ENCODE results near the gene CLNK. TPM values are rescaled to one million over a fixed set of nuclear protein-coding genes. Genes with fewer than 3 reads are reported as not detected.
A peak's percentile ranks its signal among the peaks of the same experiment; 100 is the strongest.

The CLNK gene
- total RNA-seq, 1 donor from 2014 or later = 2.4 TPM

DNA sequence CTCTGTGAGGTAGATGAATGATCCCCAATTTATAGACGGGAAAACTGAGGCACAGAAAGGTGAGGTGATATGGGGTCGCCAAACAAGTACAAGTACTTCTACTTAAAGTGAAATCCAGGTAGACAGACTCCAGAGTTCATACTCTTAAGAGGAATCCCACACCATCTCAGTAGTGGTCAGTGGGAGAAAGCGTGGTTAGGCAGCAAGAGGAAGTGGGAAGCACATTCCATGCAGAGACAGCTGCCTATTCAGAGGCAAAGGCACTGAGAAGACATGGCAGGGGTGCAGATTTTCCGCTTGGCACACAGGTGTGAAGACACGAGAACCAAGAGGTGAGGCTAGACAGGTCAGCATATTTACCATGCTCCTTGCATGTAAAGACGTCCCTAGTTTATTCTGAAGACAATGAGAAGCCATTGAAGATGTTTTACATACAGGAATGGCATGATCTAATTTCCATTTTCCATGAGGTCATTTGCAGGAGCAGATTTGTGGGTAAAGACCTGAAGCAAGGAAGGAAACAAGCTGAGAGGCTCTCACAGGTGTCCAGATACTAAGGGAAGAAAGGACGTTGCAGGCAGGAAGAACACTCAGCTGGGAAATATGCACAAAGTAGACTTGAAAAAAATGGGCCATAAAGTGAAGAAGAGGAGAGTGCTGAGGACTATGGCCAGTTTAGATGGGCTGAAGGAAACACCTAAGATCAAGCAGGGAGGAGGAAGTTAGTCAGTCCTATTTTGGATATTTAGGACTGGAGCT lies 17.3 kb upstream of the CLNK start:
- no peak for DNase-seq (ENCODE audit: low spot score)

DNA sequence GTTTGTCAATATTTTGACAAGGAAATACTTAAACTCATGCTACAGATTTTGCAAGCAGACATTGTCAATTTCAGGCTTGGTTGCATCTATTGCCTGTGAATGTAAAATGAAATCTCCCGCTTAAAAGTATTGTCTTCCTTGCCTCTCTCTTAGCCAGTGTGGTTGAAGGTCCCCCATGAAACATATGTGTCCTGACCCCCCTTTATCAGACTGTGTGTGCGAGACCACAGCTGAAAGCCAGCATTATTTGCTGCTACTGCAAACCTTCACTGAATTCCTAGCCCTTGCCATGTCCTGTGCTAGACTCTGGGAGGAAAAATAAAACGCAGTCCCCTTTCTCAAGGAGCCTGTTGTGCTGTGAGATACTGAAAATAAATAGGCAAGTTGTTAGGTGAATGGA lies 16.6 kb upstream of the CLNK start:
- no peak for DNase-seq (ENCODE audit: low spot score)

DNA sequence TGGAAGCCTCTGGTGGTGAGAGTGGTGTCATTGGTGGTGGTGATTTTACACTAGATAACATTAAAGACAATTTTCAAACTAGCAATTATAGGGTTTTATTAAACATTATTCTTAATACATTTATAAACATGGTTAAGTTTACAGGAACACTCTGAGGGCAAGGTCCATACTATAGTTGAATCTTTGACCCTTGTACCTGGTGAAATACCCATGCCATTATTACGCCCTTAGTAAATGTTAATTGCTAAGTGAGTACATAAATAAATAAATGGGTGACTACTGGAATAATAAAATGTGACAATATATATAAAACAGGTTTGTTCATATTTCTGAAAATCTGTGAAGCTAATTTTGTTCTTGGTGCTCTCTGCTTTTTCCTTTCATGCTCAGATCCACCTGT lies 13.6 kb upstream of the CLNK start:
- DNase-seq (ENCODE audit: low spot score) = no peak

GRCh38 chr4:10697086-10697485 lies 12.5 kb upstream of the CLNK start:
- no peak for DNase-seq (ENCODE audit: low spot score)

DNA sequence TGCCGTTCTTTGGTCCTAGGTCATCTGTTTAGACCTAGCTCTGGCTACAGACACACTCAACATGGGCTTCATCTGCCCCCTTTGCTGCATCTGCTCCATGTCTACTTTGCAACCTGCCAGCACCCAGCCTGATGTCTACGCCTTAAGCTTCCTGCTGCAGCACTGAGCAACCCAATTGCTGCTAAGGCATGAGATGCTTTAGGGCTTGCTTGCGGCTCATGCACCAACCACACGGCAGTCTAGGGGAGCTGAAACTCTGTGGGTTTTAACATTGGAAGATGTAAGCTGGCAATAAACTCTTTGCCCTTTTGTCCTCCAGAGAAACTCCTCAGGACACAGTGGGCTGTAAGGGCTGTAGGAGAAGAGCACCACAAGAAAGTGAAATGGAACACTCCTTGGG lies 11.7 kb upstream of the CLNK start:
- no peak for DNase-seq (ENCODE audit: low spot score)

DNA sequence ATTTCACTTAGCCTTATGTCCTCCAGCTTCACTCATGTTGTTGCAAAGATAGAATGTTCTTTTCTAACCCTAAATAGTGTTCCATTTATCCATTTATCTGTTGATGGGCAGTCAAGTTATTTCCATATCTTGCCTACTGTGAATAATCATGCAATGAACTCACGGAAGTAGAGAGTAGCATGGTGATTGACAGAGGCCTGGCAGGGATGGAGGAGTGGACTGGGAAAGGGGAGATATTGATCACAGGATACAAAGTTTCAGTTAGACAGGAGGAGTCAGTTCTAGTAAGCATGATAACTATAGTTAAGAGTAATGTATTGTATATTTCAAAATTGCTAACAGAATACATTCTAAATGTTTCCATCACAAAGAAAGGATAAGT lies 10.3 kb upstream of the CLNK start:
- no peak for DNase-seq (ENCODE audit: low spot score)

DNA sequence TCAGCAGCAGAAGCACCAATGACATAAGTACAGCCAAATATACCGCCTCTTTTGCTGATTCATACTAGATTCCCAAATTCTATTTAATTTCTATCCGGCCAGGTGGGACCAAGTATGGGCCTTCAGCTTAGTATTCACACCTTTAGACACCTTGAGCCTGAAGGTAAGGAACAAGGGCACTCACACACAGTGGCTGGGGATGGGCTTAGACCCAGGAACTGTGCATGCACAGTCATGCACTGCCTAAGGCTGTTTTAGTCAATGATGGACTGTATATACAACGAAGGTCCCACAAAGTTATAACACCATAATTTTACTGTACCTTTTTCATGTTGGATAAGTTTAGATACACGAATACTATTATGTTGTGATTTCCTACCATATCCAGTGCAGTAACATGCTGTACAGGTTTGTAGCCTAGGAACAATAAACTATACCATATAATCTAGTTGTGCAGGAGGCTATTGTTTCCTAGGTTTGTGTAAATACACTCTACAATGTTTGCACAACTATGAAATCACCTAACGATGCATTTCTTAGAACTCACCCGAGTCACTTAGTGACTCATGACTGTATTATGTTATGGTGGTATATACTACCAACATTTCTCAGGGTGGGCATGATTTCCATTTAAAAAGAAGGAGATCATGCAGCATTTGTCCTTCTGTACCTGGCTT lies 9.7 kb upstream of the CLNK start:
- no peak for DNase-seq (ENCODE audit: low spot score)

DNA sequence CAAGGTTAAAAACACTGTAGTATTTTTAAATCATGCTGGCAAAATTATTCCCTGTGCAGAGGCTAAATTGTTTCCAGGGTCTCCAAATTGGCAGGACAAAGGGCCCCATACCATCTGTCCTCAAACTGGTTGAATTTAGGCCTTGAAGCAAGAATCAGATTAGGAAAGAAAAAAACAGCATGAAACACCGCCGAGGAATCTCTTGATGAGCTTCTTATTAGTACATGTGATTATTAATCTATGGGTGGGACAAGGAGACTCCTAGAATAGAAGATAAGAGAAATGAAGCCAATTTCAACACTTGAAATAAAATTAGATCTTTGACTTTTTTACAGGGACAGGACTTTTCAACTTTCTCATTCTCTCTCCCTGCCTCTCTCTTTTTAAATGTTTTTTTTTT lies 7.1 kb upstream of the CLNK start:
- peak; percentile 11 for DNase-seq (ENCODE audit: low spot score)

DNA sequence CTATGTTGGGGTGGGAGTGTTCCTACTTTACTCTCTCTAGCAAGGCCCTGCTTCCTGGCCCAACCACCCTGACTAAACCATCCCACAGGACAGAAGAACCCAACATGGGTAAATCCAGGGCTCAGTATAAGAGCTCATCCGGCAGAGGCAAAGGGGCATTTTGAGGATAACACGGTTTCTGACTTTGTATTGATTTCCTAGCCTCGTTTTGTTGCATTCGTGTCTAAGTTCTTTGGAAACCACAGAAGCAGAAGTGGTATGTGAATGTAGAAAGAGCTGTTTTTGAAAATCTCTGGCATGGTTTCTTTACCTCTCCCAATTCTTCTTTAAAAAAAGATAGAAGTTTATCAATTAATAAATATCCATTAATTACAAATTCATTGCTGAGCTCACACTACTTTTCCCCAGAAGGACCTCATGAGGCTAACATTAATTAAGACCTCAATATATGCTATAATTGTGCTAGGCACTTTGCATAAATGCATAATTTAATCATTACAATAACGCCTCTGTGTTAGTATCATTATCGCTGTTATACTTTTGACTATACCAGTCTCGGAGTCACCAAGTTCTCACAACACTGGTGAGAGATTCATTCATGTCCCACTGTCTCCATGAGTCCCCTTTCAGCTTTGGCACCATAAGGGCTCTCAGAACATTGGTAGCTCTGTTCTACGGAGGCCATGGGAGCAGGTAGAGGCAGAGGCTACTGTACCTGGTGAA lies 5.8 kb upstream of the CLNK start:
- DNase-seq (ENCODE audit: low spot score) = no peak

DNA sequence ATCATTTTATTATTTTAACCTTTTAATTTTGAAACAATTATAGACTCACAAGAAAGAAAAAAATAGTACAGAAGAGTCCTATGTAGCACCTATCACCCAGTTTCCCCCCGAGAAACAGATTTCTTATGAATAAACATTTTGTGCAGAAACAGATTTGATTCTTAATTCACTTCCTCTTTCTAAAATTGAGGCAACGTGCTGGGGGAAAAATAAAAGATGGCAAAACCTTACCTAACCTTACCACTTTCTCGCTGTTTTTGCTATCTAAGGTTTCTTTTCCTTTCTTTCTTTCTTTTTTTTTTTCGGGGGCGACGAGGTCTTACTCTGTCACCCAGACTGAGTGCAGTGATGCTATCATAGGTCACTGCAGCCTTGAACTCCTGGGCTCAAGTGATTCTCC lies 4.3 kb upstream of the CLNK start:
- no peak for DNase-seq (ENCODE audit: low spot score)

- DNase-seq (ENCODE audit: low spot score) = no peak
Observed at GRCh38 chr4:10688022-10688421, 3.5 kb upstream of the CLNK start.

GRCh38 chr4:10687526-10687925 lies 3.0 kb upstream of the CLNK start:
- DNase-seq (ENCODE audit: low spot score) = no peak

GRCh38 chr4:10682397-10682796 lies 2.2 kb downstream of the CLNK start:
- no peak for DNase-seq (ENCODE audit: low spot score)

GRCh38 chr4:10677796-10678497 lies 6.6 kb downstream of the CLNK start:
- no peak for DNase-seq (ENCODE audit: low spot score)

GRCh38 chr4:10673817-10674369 lies 10.7 kb downstream of the CLNK start:
- DNase-seq (ENCODE audit: low spot score) = no peak

DNA sequence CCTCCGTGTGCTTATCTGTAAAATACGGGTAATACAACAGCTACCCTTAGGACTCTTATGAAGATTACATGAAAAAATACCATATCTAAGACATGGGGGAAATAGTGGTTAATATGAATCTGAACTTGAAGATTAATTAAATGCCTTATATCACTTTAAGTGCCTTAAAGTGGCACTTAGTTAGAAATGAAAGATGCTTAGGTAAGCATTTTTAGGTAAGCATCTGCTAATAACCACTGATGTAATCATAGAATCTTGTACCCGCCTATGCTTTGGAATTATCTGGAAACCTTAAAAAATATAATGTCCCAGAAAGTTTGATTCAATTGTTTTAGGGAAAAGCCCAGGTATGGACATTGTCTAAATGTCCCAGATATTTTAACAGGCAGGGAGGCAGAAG lies 12.2 kb downstream of the CLNK start:
- DNase-seq (ENCODE audit: low spot score) = no peak

GRCh38 chr4:10671799-10672198 lies 12.8 kb downstream of the CLNK start:
- DNase-seq (ENCODE audit: low spot score) = no peak

DNA sequence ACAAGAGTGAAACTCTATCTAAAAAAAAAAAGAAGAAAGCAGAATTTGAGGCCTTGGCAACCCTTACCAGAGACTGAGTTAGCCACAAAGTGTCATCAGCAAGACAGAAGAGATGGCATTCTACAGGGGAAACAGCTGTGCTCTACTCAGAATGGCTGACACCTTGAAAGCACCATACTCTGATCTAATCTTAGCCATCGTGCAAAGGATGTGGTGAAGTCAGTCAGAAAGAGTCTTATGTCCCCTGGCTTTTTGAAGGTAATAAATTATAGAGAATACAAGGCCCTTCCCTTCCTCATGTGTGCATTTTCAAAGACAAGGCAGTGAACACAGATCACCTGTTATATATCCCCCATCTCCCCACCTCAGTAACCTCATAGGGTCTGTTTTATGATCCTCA lies 13.2 kb downstream of the CLNK start:
- DNase-seq (ENCODE audit: low spot score) = no peak

- no peak for DNase-seq (ENCODE audit: low spot score)
Observed at GRCh38 chr4:10670321-10670720, 14.2 kb downstream of the CLNK start.

GRCh38 chr4:10667701-10668326 lies 16.8 kb downstream of the CLNK start:
- DNase-seq (ENCODE audit: low spot score) = no peak

DNA sequence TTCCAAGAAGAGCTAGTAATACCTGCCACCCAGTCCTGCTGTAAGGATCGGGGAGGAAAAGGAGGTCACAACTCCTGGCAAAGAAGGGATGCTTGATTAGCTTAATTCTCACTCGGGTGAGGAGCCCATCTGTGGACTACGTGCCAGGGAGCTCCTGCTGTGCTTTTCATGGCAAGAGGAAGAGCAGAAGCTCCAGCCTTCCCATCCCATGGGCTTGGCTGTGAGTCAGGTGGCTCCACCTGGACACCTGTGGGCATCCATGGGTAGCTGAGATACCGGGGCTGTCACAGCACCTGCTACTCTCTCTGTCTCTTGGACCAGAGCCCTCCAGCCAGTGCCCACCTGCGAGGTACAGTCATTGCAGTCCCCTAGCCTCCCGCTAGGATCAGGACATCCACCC lies 18.0 kb downstream of the CLNK start:
- no peak for DNase-seq (ENCODE audit: low spot score)
